AG04450 (cell line): ENCODE measurements around the gene CCNJ. TPM values are rescaled to one million over a fixed set of nuclear protein-coding genes. Genes with fewer than 3 reads are reported as not detected.
"Not testable (repeated sequence)": the region's sequence is repeated elsewhere in the genome, so short reads cannot be mapped to it uniquely, and the experiment has no call there.

Source experiments
- CTCF ChIA-PET: fragments of 300-600, 350-600 bp; formaldehyde crosslinking; extraction: SDS; loops from one replicate; lab custom pipeline; 2022; ENCODE audit warnings: antibody characterized with exemption, inconsistent platforms; lab: Charles Lee
- POLR2A ChIA-PET: fragments of 350-600 bp; formaldehyde crosslinking; extraction: SDS; loops from one replicate; lab custom pipeline; 2021; ENCODE audit warnings: antibody characterized with exemption, inconsistent platforms; lab: Yijun Ruan, JAX
- DNase-seq: peaks from one replicate; pipeline ENCODE4 v3.0.0-alpha.2; 2011; ENCODE audit warnings: low read depth, low spot score
- H3K27ac ChIP-seq: one replicate; pipeline ENCODE4 v1.5.1; 2012; ENCODE audit warnings: low read depth, low read length, control low read depth
- H3K27me3 ChIP-seq: one replicate; pipeline ENCODE4 v1.6.0; 2012; ENCODE audit warnings: low read length; ENCODE audit not compliant: control insufficient read depth, insufficient read depth
- H3K4me3 ChIP-seq: 2 replicates; pipeline ENCODE4 v1.5.1; 2011; ENCODE audit warnings: mild to moderate bottlenecking, low read depth, low read length, control low read depth
- H3K9me3 ChIP-seq: 2 replicates; pipeline ENCODE4 v1.5.1; 2012; ENCODE audit warnings: low read length; ENCODE audit not compliant: control insufficient read depth, insufficient read depth
- CTCF ChIP-seq: IDR thresholded peaks from 2 replicates; pipeline ENCODE4 v1.5.1; 2011; ENCODE audit warnings: low read depth, low read length, control low read depth, inconsistent platforms
- polyA plus RNA-seq: library from polyadenylated mRNA; depleted of rRNA; stranded (reverse); fragments of >200 nt; gene quantifications from 2 replicates; pipeline ENCODE4 v1.2.3, GENCODE V29; 2011

The CCNJ gene
- polyA plus RNA-seq, 1 experiment, result 8.4 TPM

- Histone ChIP-seq H3K4me3 (peak overlapping the region; percentile 84), H3K27ac (peak overlapping the region; percentile 87), H3K9me3 (peaks cover 4% of the 10 kb centered on the region; the same call in 1 of the 2 replicates), H3K27me3 (no peaks in the 10 kb centered on the region)
- ChIA-PET POLR2A (interaction anchor here (0.8 to 1.8 kb wide), 3 partner anchors 41 to 86 kb away, joined by 3 to 14 read pairs (median 7); partner anchors contain the start of gene ZNF518A), CTCF (interaction anchor here (1.3 to 3.5 kb wide), 2 partner anchors 27 to 351 kb away, joined by 7 to 11 read pairs; partner anchors contain the start of gene TCTN3)
- no peak for TF ChIP-seq CTCF
- DNase-seq, result no peak
Observed at GRCh38 chr10:96043893-96044715, 721 bp downstream of the CCNJ start.

GRCh38 chr10:96044736-96045135 lies 1.4 kb downstream of the CCNJ start:
- no peak for TF ChIP-seq CTCF
- Histone ChIP-seq H3K27me3 (no peaks in the 10 kb centered on the region), H3K27ac (peak overlapping the region; percentile 87), H3K4me3 (peak overlapping the region; percentile 84), H3K9me3 (peaks cover 4% of the 10 kb centered on the region; the same call in 1 of the 2 replicates)
- CTCF ChIA-PET, result interaction anchor here (0.9 to 3.5 kb wide), 3 partner anchors 27 to 351 kb away, joined by 4 to 11 read pairs (median 7); partner anchors contain the start of gene TCTN3
- POLR2A ChIA-PET, result interaction anchor here (1.8 kb wide), 1 partner anchor 86 kb away, joined by 14 read pairs; the partner anchor contains the start of gene ZNF518A
- DNase-seq, result no peak

- Histone ChIP-seq H3K4me3 (no peak overlapping the region), H3K27me3 (no peaks in the 10 kb centered on the region), H3K27ac (no peak overlapping the region), H3K9me3 (peaks cover 4% of the 10 kb centered on the region; the same call in 1 of the 2 replicates)
- DNase-seq, result no peak
- ChIA-PET POLR2A (no interaction called here), CTCF (interaction anchor here (0.9 to 1.1 kb wide), 2 partner anchors 30 to 294 kb away, joined by 3 to 4 read pairs; no protein-coding TSS in a partner anchor)
- TF ChIP-seq CTCF, result no peak
Observed at GRCh38 chr10:96046546-96046945, 3.2 kb downstream of the CCNJ start.

GRCh38 chr10:96047004-96047649 lies 3.7 kb downstream of the CCNJ start:
- Histone ChIP-seq H3K9me3 (peaks cover 4% of the 10 kb centered on the region; the same call in 1 of the 2 replicates), H3K4me3 (no peak overlapping the region), H3K27ac (no peak overlapping the region), H3K27me3 (no peaks in the 10 kb centered on the region)
- no peak for TF ChIP-seq CTCF
- POLR2A ChIA-PET, result no interaction called here
- DNase-seq, result no peak
- CTCF ChIA-PET, result interaction anchor here (0.9 to 1.3 kb wide), 3 partner anchors 30 to 353 kb away, joined by 3 to 4 read pairs (median 3); partner anchors contain the start of gene TCTN3

GRCh38 chr10:96047925-96048324 lies 4.5 kb downstream of the CCNJ start:
- H3K27ac ChIP-seq, H3K4me3 ChIP-seq, POLR2A ChIA-PET, H3K27me3 ChIP-seq, H3K9me3 ChIP-seq, DNase-seq: not testable (repeated sequence)
- CTCF ChIA-PET, result interaction anchor here (1.3 to 2.0 kb wide), 2 partner anchors 31 to 354 kb away, joined by 3 to 5 read pairs; partner anchors contain the start of gene TCTN3
